K562 (cell line): ENCODE measurements around the gene BNIP3. TPM values are rescaled to one million over a fixed set of nuclear protein-coding genes. Genes with fewer than 3 reads are reported as not detected.

Experiments used
- CBX5 ChIP-seq: IDR thresholded peaks from 2 replicates; pipeline ENCODE4 v1.6.1; 2014; ENCODE audit warnings: low read depth, borderline replicate concordance
- CLOCK ChIP-seq: fragments of 250-450 bp; sonication (Bioruptor Pico); IDR thresholded peaks from 2 replicates; pipeline ENCODE4 v1.4.0; 2020; ENCODE audit warnings: mild to moderate bottlenecking, moderate library complexity, borderline replicate concordance
- DACH1 ChIP-seq: fragments of 450-650 bp; IDR thresholded peaks from 2 replicates; pipeline ENCODE4 v1.6.1; 2018; ENCODE audit not compliant: partially characterized antibody
- ELF4 ChIP-seq: fragments of 450-650 bp; formaldehyde crosslinking; IDR thresholded peaks from 2 replicates; pipeline ENCODE4 v1.4.0; 2022; ENCODE audit warnings: missing genetic modification characterization
- FOXM1 ChIP-seq, 2 experiments: fragments of 450-650 bp in 1 of 2; sonication (generic) in 1 of 2; formaldehyde crosslinking in 1 of 2; IDR thresholded peaks; 2 replicates each; pipeline versions ENCODE4 v1.6.1 to v1.9.0; 2017 to 2022; ENCODE audit warnings: low read depth in 2 of 2, mild to moderate bottlenecking in 2 of 2, missing genetic modification reagents in 1 of 2, moderate library complexity in 1 of 2
- KDM2B ChIP-seq: fragments of 250-450 bp; sonication (Bioruptor Pico); IDR thresholded peaks from 2 replicates; pipeline ENCODE4 v1.8.0; 2021; ENCODE audit warnings: mild to moderate bottlenecking, moderate library complexity
- MXI1 ChIP-seq: IDR thresholded peaks from 2 replicates; pipeline ENCODE4 v1.6.1; 2011; ENCODE audit warnings: low read depth, mild to moderate bottlenecking, improper control_type of control experiment, low read length
- MYC ChIP-seq, 2 experiments: fragments of 250-450 bp in 1 of 2; sonication (Bioruptor Pico) in 1 of 2; IDR thresholded peaks; 2 replicates each; pipeline versions ENCODE4 v1.5.1 to v1.6.1; 2012 to 2021; ENCODE audit warnings: low read depth in 2 of 2, borderline replicate concordance in 1 of 2, improper control_type of control experiment in 1 of 2, low read length in 1 of 2, mild to moderate bottlenecking in 1 of 2, moderate library complexity in 1 of 2
- NFE2 ChIP-seq: IDR thresholded peaks from 2 replicates; pipeline ENCODE4 v1.6.1; 2014; ENCODE audit warnings: antibody characterized with exemption, low read depth
- PCBP2 ChIP-seq: fragments of 200-400 bp; formaldehyde crosslinking; IDR thresholded peaks from 2 replicates; pipeline ENCODE4 v1.6.1; 2018; ENCODE audit warnings: low read length, low read depth, mild to moderate bottlenecking, moderate library complexity; ENCODE audit not compliant: poor library complexity, severe bottlenecking
- PML ChIP-seq: IDR thresholded peaks from 2 replicates; pipeline ENCODE4 v1.6.1; 2012; ENCODE audit warnings: low read length, inconsistent platforms
- SETDB1 ChIP-seq: IDR thresholded peaks from one replicate; pipeline ENCODE4 v1.6.1; 2012; ENCODE audit warnings: low read length, control low read depth, inconsistent platforms
- YY1 ChIP-seq, 3 experiments: IDR thresholded peaks; 2 replicates each; pipeline ENCODE4 v1.6.1; 2011; ENCODE audit warnings: low read length in 2 of 3, mild to moderate bottlenecking in 2 of 3, moderate library complexity in 2 of 3, borderline replicate concordance in 1 of 3, control low read depth in 1 of 3, low read depth in 1 of 3; ENCODE audit not compliant: insufficient read depth in 3 of 3, insufficient replicate concordance in 2 of 3, control insufficient read depth in 1 of 3, insufficient read length in 1 of 3; ENCODE audit errors: extremely low read depth in 1 of 3
- ZC3H4 ChIP-seq: sonication (generic); formaldehyde crosslinking; IDR thresholded peaks from 2 replicates; pipeline ENCODE4 v1.9.0; 2021; ENCODE audit warnings: missing genetic modification reagents, borderline replicate concordance
- ZFP1 ChIP-seq: fragments of 450-650 bp; formaldehyde crosslinking; IDR thresholded peaks from 2 replicates; pipeline ENCODE4 v1.4.0; 2020; ENCODE audit warnings: mild to moderate bottlenecking, mixed read lengths
- ZKSCAN1 ChIP-seq: fragments of 150-350 bp; IDR thresholded peaks from 2 replicates; pipeline ENCODE4 v1.6.1; 2016; ENCODE audit warnings: low read depth, low read length
- ZNF24 ChIP-seq: fragments of 450-650 bp; IDR thresholded peaks from 2 replicates; pipeline ENCODE4 v1.6.1; 2016
- ZNF280B ChIP-seq: fragments of 250-450 bp; sonication (Bioruptor Pico); IDR thresholded peaks from 2 replicates; pipeline ENCODE4 v1.5.1; 2021; ENCODE audit warnings: mild to moderate bottlenecking
- ZNF41 ChIP-seq: fragments of 250-450 bp; sonication (Bioruptor Pico); conservative IDR thresholded peaks from 2 replicates; pipeline ENCODE4 v1.4.0; 2020; ENCODE audit warnings: mild to moderate bottlenecking
- polyA plus RNA-seq, 8 experiments: library from polyadenylated mRNA; depleted of rRNA in 4 of 8; stranded (reverse) in 5 of 8; unstranded in 3 of 8; fragments of >200 nt; fragmentation: Nextera tagmentation in 2 of 8; fragmentation: Illumina TruSeq in 1 of 8; extraction: Ambion mirVana in 2 of 8; extraction: Trizol in 1 of 8; gene quantifications; 2 replicates each; pipeline versions ENCODE4 v1.2.1 to v1.2.3, GENCODE V29; 2011 to 2014; ENCODE audit warnings: inconsistent platforms in 1 of 8, missing spikeins in 1 of 8
- total RNA-seq, 7 experiments: library from RNA; depleted of rRNA in 6 of 7; stranded (reverse); fragments of >200 nt in 6 of 7; fragmentation: Illumina TruSeq in 2 of 7; extraction: Trizol in 2 of 7; gene quantifications; 2 replicates each; pipeline versions ENCODE4 v1.2.1 to v1.2.3, GENCODE V29; 2011 to 2021; ENCODE audit warnings: low replicate concordance in 1 of 7
- TF ChIP-seq, protein P1 (sequence below): fragments of 450-650 bp; IDR thresholded peaks from 2 replicates; pipeline ENCODE4 v1.7.1; 2018; ENCODE audit warnings: mild to moderate bottlenecking, low read depth; ENCODE audit not compliant: partially characterized antibody
- TF ChIP-seq, protein P2 (sequence below): fragments of 250-450 bp; sonication (Bioruptor Pico); IDR thresholded peaks from 2 replicates; pipeline ENCODE4 v1.5.0; 2021

Gene BNIP3
- total and polyA plus RNA-seq, 9 of the 15 experiments (the other 6 are each of a cell fraction or from before 2014, with no cell fraction given): 9.2 to 119 (median 42.2) TPM

GRCh38 chr10:132005147-132005546 lies 23.4 kb upstream of the BNIP3 start (continued):
- TF ChIP-seq, protein P1, sequence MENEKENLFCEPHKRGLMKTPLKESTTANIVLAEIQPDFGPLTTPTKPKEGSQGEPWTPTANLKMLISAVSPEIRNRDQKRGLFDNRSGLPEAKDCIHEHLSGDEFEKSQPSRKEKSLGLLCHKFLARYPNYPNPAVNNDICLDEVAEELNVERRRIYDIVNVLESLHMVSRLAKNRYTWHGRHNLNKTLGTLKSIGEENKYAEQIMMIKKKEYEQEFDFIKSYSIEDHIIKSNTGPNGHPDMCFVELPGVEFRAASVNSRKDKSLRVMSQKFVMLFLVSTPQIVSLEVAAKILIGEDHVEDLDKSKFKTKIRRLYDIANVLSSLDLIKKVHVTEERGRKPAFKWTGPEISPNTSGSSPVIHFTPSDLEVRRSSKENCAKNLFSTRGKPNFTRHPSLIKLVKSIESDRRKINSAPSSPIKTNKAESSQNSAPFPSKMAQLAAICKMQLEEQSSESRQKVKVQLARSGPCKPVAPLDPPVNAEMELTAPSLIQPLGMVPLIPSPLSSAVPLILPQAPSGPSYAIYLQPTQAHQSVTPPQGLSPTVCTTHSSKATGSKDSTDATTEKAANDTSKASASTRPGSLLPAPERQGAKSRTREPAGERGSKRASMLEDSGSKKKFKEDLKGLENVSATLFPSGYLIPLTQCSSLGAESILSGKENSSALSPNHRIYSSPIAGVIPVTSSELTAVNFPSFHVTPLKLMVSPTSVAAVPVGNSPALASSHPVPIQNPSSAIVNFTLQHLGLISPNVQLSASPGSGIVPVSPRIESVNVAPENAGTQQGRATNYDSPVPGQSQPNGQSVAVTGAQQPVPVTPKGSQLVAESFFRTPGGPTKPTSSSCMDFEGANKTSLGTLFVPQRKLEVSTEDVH: no peak
- TF ChIP-seq YY1 (IDR thresholded peaks at IDR 0.05; ENCODE audit: borderline replicate concordance in 1 of 3, control insufficient read depth in 1 of 3, extremely low read depth in 1 of 3, insufficient read depth in 3 of 3, insufficient read length in 1 of 3, insufficient replicate concordance in 2 of 3, low read depth in 1 of 3, low read length in 2 of 3) (no peak), NFE2 (peak; percentile 68), ZNF41 (no peak), SETDB1 (no peak), DACH1 (peak; percentile 24), ZNF280B (CRISPR knock-in tag) (no peak), PML (no peak), ZNF24 (no peak), CLOCK (CRISPR knock-in tag) (no peak), MXI1 (no peak), ZC3H4 (no peak), PCBP2 (no peak), CBX5 (no peak), ELF4 (CRISPR knock-in tag) (no peak), FOXM1 (IDR thresholded peaks at IDR 0.05; ENCODE audit: low read depth) (no peak), FOXM1 (CRISPR knock-in tag; IDR thresholded peaks at IDR 0.05; ENCODE audit: low read depth) (no peak), ZFP1 (CRISPR knock-in tag) (no peak), KDM2B (CRISPR knock-in tag) (no peak), MYC (IDR thresholded peaks at IDR 0.05; ENCODE audit: low read depth, low read length) (no peak), MYC (CRISPR knock-in tag; IDR thresholded peaks at IDR 0.05; ENCODE audit: borderline replicate concordance, low read depth) (no peak), ZKSCAN1 (no peak)
- TF ChIP-seq, protein P2, sequence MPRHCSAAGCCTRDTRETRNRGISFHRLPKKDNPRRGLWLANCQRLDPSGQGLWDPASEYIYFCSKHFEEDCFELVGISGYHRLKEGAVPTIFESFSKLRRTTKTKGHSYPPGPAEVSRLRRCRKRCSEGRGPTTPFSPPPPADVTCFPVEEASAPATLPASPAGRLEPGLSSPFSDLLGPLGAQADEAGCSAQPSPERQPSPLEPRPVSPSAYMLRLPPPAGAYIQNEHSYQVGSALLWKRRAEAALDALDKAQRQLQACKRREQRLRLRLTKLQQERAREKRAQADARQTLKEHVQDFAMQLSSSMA (CRISPR knock-in tag): no peak
